Gastrocnemius medialis (tissue), 4 donors: ENCODE measurements around the gene TIMM29. TPM values are rescaled to one million over a fixed set of nuclear protein-coding genes. Genes with fewer than 3 reads are reported as not detected.

ENCODE experiments used
- ATAC-seq, 2 donors: fragments of 150-250 bp; one replicate each; pipeline ENCODE4 v1.9.1; 2016
- DNase-seq, 2 donors: peaks; one replicate each; pipeline ENCODE4 v3.0.0-alpha.2; 2019
- H3K27ac ChIP-seq, 4 donors: fragments of 200-600 bp; sonication (generic); 1 replicate in 1 of 4; 2 replicates in 3 of 4; pipeline ENCODE4 v1.5.1; 2016 to 2018; ENCODE audit warnings: mild to moderate bottlenecking in 2 of 4, moderate library complexity in 1 of 4
- H3K27me3 ChIP-seq, 3 donors: fragments of 200-600 bp; sonication (generic) in 2 of 3; 1 replicate in 1 of 3; 2 replicates in 2 of 3; pipeline versions ENCODE4 v1.5.1 to v1.6.0; 2016 to 2019; ENCODE audit warnings: mild to moderate bottlenecking in 1 of 3, moderate library complexity in 1 of 3
- H3K36me3 ChIP-seq, 2 donors: fragments of 200-600 bp; sonication (generic) in 1 of 2; one replicate each; pipeline ENCODE4 v1.5.1; 2017 to 2018
- H3K4me1 ChIP-seq, 2 donors: fragments of 200-600 bp; sonication (generic) in 1 of 2; one replicate each; pipeline ENCODE4 v1.5.1; 2016 to 2017; ENCODE audit warnings: mild to moderate bottlenecking in 2 of 2
- H3K4me3 ChIP-seq, 4 donors: fragments of 200-600 bp; sonication (generic) in 3 of 4; 1 replicate in 1 of 4; 2 replicates in 3 of 4; pipeline ENCODE4 v1.5.1; 2016 to 2019; ENCODE audit warnings: mild to moderate bottlenecking in 2 of 4
- H3K9me3 ChIP-seq, 3 donors: fragments of 200-600 bp; sonication (generic) in 2 of 3; 1 replicate in 1 of 3; 2 replicates in 2 of 3; pipeline ENCODE4 v1.5.1; 2016 to 2019
- CTCF ChIP-seq, 5 experiments: fragments of 450-650 bp in 3 of 5; fragments of 200-600 bp in 2 of 5; sonication (generic) in 2 of 5; IDR thresholded peaks in 4 of 5; conservative IDR thresholded peaks in 1 of 5; 1 replicate in 4 of 5; 2 replicates in 1 of 5; pipeline ENCODE4 v1.5.1; 2016 to 2019; ENCODE audit warnings: antibody characterized with exemption in 5 of 5, mild to moderate bottlenecking in 3 of 5, moderate library complexity in 3 of 5
- POLR2A ChIP-seq, 2 donors: fragments of 450-650 bp; IDR thresholded peaks; one replicate each; pipeline ENCODE4 v1.6.1; 2017; ENCODE audit warnings: antibody characterized with exemption in 2 of 2, mild to moderate bottlenecking in 2 of 2, moderate library complexity in 2 of 2
- in situ Hi-C, 4 donors: fragments of 200-750 bp; cut with MboI; loops; one replicate each; pipeline versions ENCODE4 v1.15.0 to v1.8.0; 2017; ENCODE audit warnings: low sequenced_read_pairs in 4 of 4
- intact Hi-C: fragments of 100-400 bp; cut with DNase I; formaldehyde crosslinking; loops from one replicate; pipeline ENCODE4 v1.15.1; 2023; ENCODE audit warnings: low total_unique reads
- total RNA-seq, 4 donors: library from RNA; depleted of rRNA; stranded (reverse); fragments of >200 nt; gene quantifications; one replicate each; pipeline versions ENCODE4 v1.1.0 to v1.2.3, GENCODE V29; 2016

Gene TIMM29
- total RNA-seq, 4 donors from 2014 or later = 28.7 to 54.5 (median 34.8) TPM

GRCh38 chr19:10907925-10908324, 20.7 kb upstream of the TIMM29 start:
- intact Hi-C loops (no loop called here), in situ Hi-C loops (no loop called here)
- H3K9me3 ChIP-seq = no peaks in the 10 kb centered on the region
- no peaks in the 10 kb centered on the region for H3K27me3 ChIP-seq
- peaks cover 0 to 30% of the 10 kb centered on the region in 2 donors for H3K36me3 ChIP-seq
- peaks cover 4 to 6% of the 10 kb centered on the region in 2 donors for H3K4me1 ChIP-seq
- DNase-seq (no peak), ATAC-seq (no peak)
- no peak overlapping the region for H3K4me3 ChIP-seq
- TF ChIP-seq POLR2A (IDR thresholded peaks at IDR 0.05) (no peak), CTCF (IDR thresholded peaks at IDR 0.05 in 4 of 5, conservative IDR thresholded peaks at IDR 0.05 in 1 of 5) (no peak)
- peak overlapping the region in 1 of 4 donors; percentile 50 for H3K27ac ChIP-seq

DNA sequence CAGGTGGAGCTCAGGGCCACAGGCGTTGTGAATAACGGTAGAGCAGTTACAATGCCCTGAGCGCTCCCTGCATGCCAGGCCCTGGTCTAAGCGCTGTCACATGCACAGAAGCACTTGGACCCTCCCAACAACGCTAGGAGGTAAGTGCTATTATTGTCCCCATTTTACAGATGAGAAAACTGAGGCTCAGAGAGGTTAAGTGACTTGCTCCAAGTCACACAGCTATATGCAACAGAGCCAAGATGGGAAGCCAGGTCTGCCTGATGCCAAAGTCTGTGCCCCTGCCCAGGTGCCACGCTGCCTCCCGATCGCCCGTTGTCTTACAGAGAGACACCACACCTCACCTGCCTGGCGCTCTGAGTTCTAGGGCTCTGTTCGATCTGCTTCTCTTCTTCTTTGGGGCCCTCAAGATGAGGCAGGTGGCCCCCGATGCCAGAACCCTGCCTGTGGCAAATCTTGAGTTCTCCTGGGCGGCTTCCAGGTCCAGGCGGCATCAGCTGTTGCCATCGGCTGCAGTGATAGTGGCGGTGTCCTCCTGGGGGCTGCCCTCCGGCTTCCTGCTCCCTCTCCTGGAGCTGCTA, 20.1 kb upstream of the TIMM29 start:
- H3K36me3 ChIP-seq = peaks cover 0 to 30% of the 10 kb centered on the region in 2 donors

DNA sequence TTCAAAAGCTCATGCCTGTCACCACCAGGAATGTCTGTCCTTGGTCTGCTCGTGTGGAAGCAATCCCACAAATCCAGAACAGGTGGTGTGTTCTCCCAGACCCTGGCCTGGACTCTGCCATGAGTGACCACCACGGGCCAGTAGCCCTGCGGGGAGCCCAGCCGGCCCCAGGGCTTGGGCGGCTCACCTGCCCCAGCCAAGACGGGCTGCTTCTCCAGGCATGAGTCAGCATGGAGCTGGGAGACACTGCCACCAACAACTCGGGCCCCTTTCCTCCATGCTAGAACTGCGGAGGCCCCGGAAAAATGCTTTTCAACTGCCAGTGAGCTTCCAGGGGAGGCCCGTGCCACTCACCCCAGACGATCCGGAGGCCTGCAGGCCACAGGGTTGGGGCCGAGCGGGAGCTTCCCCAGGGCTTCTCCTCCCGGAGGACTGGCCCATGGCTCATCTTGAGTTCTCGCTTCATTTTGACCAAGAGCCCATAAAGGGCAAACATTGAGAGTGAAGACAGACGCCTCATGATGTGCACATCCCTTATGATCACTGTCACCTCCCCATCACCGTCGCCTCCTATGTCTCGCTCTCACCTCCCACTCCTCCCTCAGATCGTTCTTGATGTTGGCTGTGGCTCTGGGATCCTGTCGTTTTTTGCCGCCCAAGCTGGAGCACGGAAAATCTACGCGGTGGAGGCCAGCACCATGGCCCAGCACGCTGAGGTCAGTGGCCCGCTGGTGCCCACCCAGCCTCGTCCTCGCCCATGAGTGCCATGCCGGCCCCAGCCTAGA, 16.8 kb upstream of the TIMM29 start:
- intact Hi-C loops (loop anchor here (5.0 kb wide), 1 partner anchor 39 kb away; the partner anchor contains the start of gene CARM1), in situ Hi-C loops (no loop called here)
- Histone ChIP-seq H3K36me3 (peaks cover 0 to 46% of the 10 kb centered on the region in 2 donors), H3K9me3 (no peaks in the 10 kb centered on the region), H3K27me3 (no peaks in the 10 kb centered on the region), H3K27ac (peak overlapping the region; percentile 78 to 90 (median 82)), H3K4me1 (peaks cover 21 to 22% of the 10 kb centered on the region in 2 donors), H3K4me3 (no peak overlapping the region)
- TF ChIP-seq POLR2A (IDR thresholded peaks at IDR 0.05) (no peak), CTCF (IDR thresholded peaks at IDR 0.05 in 4 of 5, conservative IDR thresholded peaks at IDR 0.05 in 1 of 5) (no peak)
- ATAC-seq (peak; percentile 50 to 77), DNase-seq (peak in 1 of 2 donors; percentile 62)

More for the DNA sequence above, 20.1 kb upstream of the TIMM29 start:
- Histone ChIP-seq H3K4me1 (peaks cover 4 to 6% of the 10 kb centered on the region in 2 donors), H3K9me3 (no peaks in the 10 kb centered on the region), H3K4me3 (no peak overlapping the region), H3K27ac (peak overlapping the region in 1 of 4 donors; percentile 50), H3K27me3 (no peaks in the 10 kb centered on the region)
- TF ChIP-seq CTCF (IDR thresholded peaks at IDR 0.05 in 4 of 5, conservative IDR thresholded peaks at IDR 0.05 in 1 of 5) (no peak), POLR2A (IDR thresholded peaks at IDR 0.05) (no peak)
- no peak for DNase-seq
- intact Hi-C loops = no loop called here
- in situ Hi-C loops = no loop called here
- ATAC-seq = no peak

- no peaks in the 10 kb centered on the region for H3K27me3 ChIP-seq
- H3K27ac ChIP-seq = peak overlapping the region; percentile 78 to 90 (median 82)
- no peaks in the 10 kb centered on the region for H3K9me3 ChIP-seq
- ATAC-seq (no peak), DNase-seq (no peak)
- H3K36me3 ChIP-seq = peaks cover 0 to 45% of the 10 kb centered on the region in 2 donors
- H3K4me1 ChIP-seq = peaks cover 21 to 22% of the 10 kb centered on the region in 2 donors
- intact Hi-C loops (loop anchor here (5.0 kb wide), 1 partner anchor 40 kb away; the partner anchor contains the start of gene CARM1), in situ Hi-C loops (no loop called here)
- no peak overlapping the region for H3K4me3 ChIP-seq
- TF ChIP-seq POLR2A (IDR thresholded peaks at IDR 0.05) = no peak
- no peak for TF ChIP-seq CTCF (IDR thresholded peaks at IDR 0.05 in 4 of 5, conservative IDR thresholded peaks at IDR 0.05 in 1 of 5)
Observed at GRCh38 chr19:10912619-10913018, 16.0 kb upstream of the TIMM29 start.
